GM12878 (cell line): ENCODE results near the gene IQCC. TPM values are rescaled to one million over a fixed set of nuclear protein-coding genes. Genes with fewer than 3 reads are reported as not detected.

Experiments used
- ATAC-seq: fragments of 200-7000 bp; cut with Tn5 transposase; 3 replicates; pipeline ENCODE4 v1.9.1; 2020; ENCODE audit warnings: mild to moderate bottlenecking, moderate library complexity
- BruUV-seq: library from RNA; stranded (reverse); fragments of 400-500 nt; replicated peaks from 2 replicates; lab custom pipeline; 2021; lab: Mats Ljungman, UMichigan
- CTCF ChIA-PET: fragments of 300-600 bp; sonication (Branson Sonifier 250); formaldehyde crosslinking; extraction: SDS; loops from one replicate; lab custom pipeline; 2021; ENCODE audit warnings: inconsistent platforms; lab: Yijun Ruan, JAX
- POLR2A ChIA-PET: fragments of 350-600 bp; formaldehyde crosslinking; extraction: SDS; loops from one replicate; lab custom pipeline; 2021; ENCODE audit warnings: inconsistent platforms; lab: Charles Lee
- RAD21 ChIA-PET: fragments of 300-600 bp; sonication (Branson Sonifier 250); formaldehyde crosslinking; loops from one replicate; lab custom pipeline; 2023; ENCODE audit warnings: antibody characterized with exemption; ENCODE audit not compliant: unreplicated experiment; lab: Charles Lee
- SMC1A ChIA-PET: fragments of 300-600 bp; sonication (Branson Sonifier 250); formaldehyde crosslinking; loops from one replicate; lab custom pipeline; 2023; ENCODE audit not compliant: unreplicated experiment, uncharacterized antibody; lab: Charles Lee
- DNase-seq: peaks from one replicate; pipeline ENCODE4 v3.0.0-alpha.2; 2011; ENCODE audit warnings: low read depth, low spot score
- FAIRE-seq: peaks from 3 replicates; lab custom pipeline; 2011; peaks lifted over from hg19 to GRCh38; lab: Jason Lieb, UNC
- H2AFZ ChIP-seq: 2 replicates; pipeline ENCODE4 v1.6.0; 2011; ENCODE audit warnings: low read depth, low read length, control low read depth; ENCODE audit not compliant: control insufficient read depth
- H3K27ac ChIP-seq: 2 replicates; pipeline ENCODE4 v1.5.1; 2011; ENCODE audit warnings: control low read depth; ENCODE audit not compliant: control insufficient read depth, insufficient read depth
- H3K27me3 ChIP-seq, 2 experiments: replicated peaks in 1 of 2; 2 replicates each; pipeline versions ENCODE4 v1.6.0 to v1.6.1; 2011; ENCODE audit warnings: low read length in 1 of 2; ENCODE audit not compliant: control insufficient read depth in 2 of 2, insufficient read depth in 2 of 2
- H3K36me3 ChIP-seq, 2 experiments: 2 replicates each; pipeline ENCODE4 v1.5.1; 2011; ENCODE audit warnings: low read length in 1 of 2; ENCODE audit not compliant: control insufficient read depth in 2 of 2, insufficient read depth in 2 of 2
- H3K4me1 ChIP-seq: 2 replicates; pipeline ENCODE4 v1.6.1; 2011; ENCODE audit warnings: mild to moderate bottlenecking, low read length, moderate library complexity, mixed read lengths; ENCODE audit not compliant: control insufficient read depth, insufficient read depth
- H3K4me2 ChIP-seq: 2 replicates; pipeline ENCODE4 v1.6.0; 2011; ENCODE audit warnings: control low read depth; ENCODE audit not compliant: control insufficient read depth, insufficient read depth
- H3K4me3 ChIP-seq: fragments of 200-600 bp; sonication (generic); 2 replicates; pipeline ENCODE4 v1.5.1; 2016
- H3K79me2 ChIP-seq: 2 replicates; pipeline ENCODE4 v1.6.0; 2011; ENCODE audit warnings: low read length; ENCODE audit not compliant: control insufficient read depth, insufficient read depth
- H3K9ac ChIP-seq: 2 replicates; pipeline ENCODE4 v1.8.0; 2011; ENCODE audit warnings: low read length, control low read depth, mixed read lengths; ENCODE audit not compliant: control insufficient read depth, insufficient read depth
- H3K9me3 ChIP-seq: replicated peaks from 3 replicates; pipeline ENCODE4 v1.5.1; 2011; ENCODE audit warnings: mild to moderate bottlenecking, low read length; ENCODE audit not compliant: control insufficient read depth, insufficient read depth
- H4K20me1 ChIP-seq: 2 replicates; pipeline ENCODE4 v1.6.0; 2011; ENCODE audit not compliant: control insufficient read depth, insufficient read depth
- CBX3 ChIP-seq: fragments of 200-600 bp; sonication (generic); IDR thresholded peaks from 2 replicates; pipeline ENCODE4 v1.6.1; 2016; ENCODE audit warnings: low read depth, borderline replicate concordance
- EGR1 ChIP-seq, 2 experiments: IDR thresholded peaks; 1 replicate in 1 of 2; 2 replicates in 1 of 2; pipeline ENCODE4 v1.6.1; 2011 to 2012; ENCODE audit warnings: low read depth in 2 of 2, low read length in 2 of 2, borderline replicate concordance in 1 of 2, mild to moderate bottlenecking in 1 of 2, moderate library complexity in 1 of 2
- ELK1 ChIP-seq: IDR thresholded peaks from 2 replicates; pipeline ENCODE4 v1.6.1; 2012; ENCODE audit warnings: low read depth, low read length, improper control_type of control experiment
- EP300 ChIP-seq, 2 experiments: fragments of 150-350 bp in 1 of 2; IDR thresholded peaks; 2 replicates each; pipeline ENCODE4 v1.6.1; 2011 to 2012; ENCODE audit warnings: low read depth in 2 of 2, low read length in 2 of 2, borderline replicate concordance in 1 of 2, improper control_type of control experiment in 1 of 2, inconsistent platforms in 1 of 2; ENCODE audit not compliant: control insufficient read depth in 1 of 2
- IKZF1 ChIP-seq: fragments of 450-650 bp; conservative IDR thresholded peaks from 2 replicates; pipeline ENCODE4 v1.6.1; 2017; ENCODE audit warnings: antibody characterized with exemption, mild to moderate bottlenecking
- PAX5 ChIP-seq: IDR thresholded peaks from 2 replicates; pipeline ENCODE4 v1.6.1; 2011; ENCODE audit warnings: low read depth, low read length, borderline replicate concordance
- RAD21 ChIP-seq: IDR thresholded peaks from 2 replicates; pipeline ENCODE4 v1.6.1; 2011; ENCODE audit warnings: mild to moderate bottlenecking, low read depth, low read length, moderate library complexity; ENCODE audit not compliant: insufficient read depth
- RBBP5 ChIP-seq: fragments of 200-600 bp; sonication (generic); conservative IDR thresholded peaks from 2 replicates; pipeline ENCODE4 v1.6.1; 2016
- SKIL ChIP-seq: fragments of 450-650 bp; IDR thresholded peaks from 2 replicates; pipeline ENCODE4 v1.6.1; 2017; ENCODE audit warnings: mild to moderate bottlenecking, low read depth, inconsistent platforms; ENCODE audit not compliant: poor library complexity, severe bottlenecking
- USF2 ChIP-seq: IDR thresholded peaks from 2 replicates; pipeline ENCODE4 v1.6.1; 2011; ENCODE audit warnings: low read depth, low read length, improper control_type of control experiment, borderline replicate concordance
- ZBTB11 ChIP-seq: fragments of 450-650 bp; formaldehyde crosslinking; IDR thresholded peaks from 2 replicates; pipeline ENCODE4 v1.5.0; 2022; ENCODE audit warnings: mild to moderate bottlenecking, missing genetic modification characterization
- WGBS: methylation state at CpG from one replicate; pipeline ENCODE4 v1.1.6; 2016; ENCODE audit warnings: low lambda C conversion rate; ENCODE audit not compliant: insufficient replicate concordance, insufficient coverage; ENCODE audit errors: missing lambda C conversion rate; 5-methylcytosine and 5-hydroxymethylcytosine counted together
- in situ Hi-C: fragments of 300-500 bp; cut with MboI; formaldehyde crosslinking; loops from 9 replicates; pipeline ENCODE4 v1.14.3; 2018; ENCODE audit warnings: mixed read lengths
- intact Hi-C: fragments of 100-400 bp; cut with micrococcal nuclease; formaldehyde crosslinking; loops from one replicate; pipeline ENCODE4 v1.14.2; 2022; ENCODE audit not compliant: unreplicated experiment
- polyA plus RNA-seq, 11 experiments: library from polyadenylated mRNA; depleted of rRNA in 4 of 11; unstranded in 6 of 11; stranded (reverse) in 5 of 11; fragments of >200 nt; fragmentation: Nextera tagmentation in 4 of 11; fragmentation: Illumina TruSeq in 1 of 11; extraction: Ambion mirVana in 4 of 11; extraction: Trizol in 1 of 11; gene quantifications; 1 replicate in 1 of 11; 2 replicates in 10 of 11; pipeline versions ENCODE4 v1.2.1 to v1.2.3, GENCODE V29; 2011 to 2016; ENCODE audit warnings: inconsistent platforms in 2 of 11, missing spikeins in 2 of 11, low read depth in 1 of 11
- total RNA-seq, 4 experiments: library from RNA; depleted of rRNA in 3 of 4; stranded (reverse); fragments of >200 nt in 3 of 4; fragmentation: Illumina TruSeq in 1 of 4; extraction: Trizol in 1 of 4; gene quantifications; 2 replicates each; pipeline versions ENCODE4 v1.2.1 to v1.2.3, GENCODE V29; 2013 to 2021

Gene IQCC
- total and polyA plus RNA-seq, 10 of the 15 experiments (the other 5 are each of a cell fraction or from before 2014, with no cell fraction given), result 2.1 to 6.8 (median 4.9) TPM

- H3K27me3 ChIP-seq, result no peaks in the 10 kb centered on the region
- ChIA-PET SMC1A (interaction anchor here (0.5 to 14.4 kb wide), 19 partner anchors 7 to 403 kb away, joined by 3 to 124 read pairs (median 4); partner anchors contain the start of genes BSDC1, IQCC and RBBP4), RAD21 (interaction anchor here (0.6 to 4.7 kb wide), 20 partner anchors 9 to 185 kb away, joined by 3 to 45 read pairs (median 3); partner anchors contain the start of genes EIF3I, HDAC1, MARCKSL1 and TMEM234), CTCF (interaction anchor here (0.6 to 9.6 kb wide), 40 partner anchors 9 to 275 kb away, joined by 3 to 123 read pairs (median 6); partner anchors contain the start of genes BSDC1, CCDC28B, EIF3I and HDAC1), POLR2A (interaction anchor here (0.6 to 3.5 kb wide), 12 partner anchors 10 to 89 kb away, joined by 3 to 21 read pairs (median 4); partner anchors contain the start of genes CCDC28B, HDAC1 and TXLNA)
- peak; percentile 69 for ATAC-seq
- H3K79me2 ChIP-seq, result peaks cover 26% of the 10 kb centered on the region
- H3K4me1 ChIP-seq, result peaks cover 52% of the 10 kb centered on the region
- H3K4me2 ChIP-seq, result peak overlapping the region; percentile 32
- no peaks in the 10 kb centered on the region for H3K9me3 ChIP-seq
- peak overlapping the region; percentile 78 for H2AFZ ChIP-seq
- WGBS, result 4% methylated on average over 29 of the region's 31 CpGs
- in situ Hi-C loops (no loop called here), intact Hi-C loops (no loop called here)
- H3K4me3 ChIP-seq, result peak overlapping the region; percentile 10; the same call in 1 of the 2 replicates
- BruUV-seq, result no TSS peak
- peak overlapping the region; percentile 89 for H3K27ac ChIP-seq
- no peak overlapping the region for H3K9ac ChIP-seq
- no peak for FAIRE-seq
- H3K36me3 ChIP-seq, result no peaks in the 10 kb centered on the region
- no peak for DNase-seq
- no peaks in the 10 kb centered on the region for H4K20me1 ChIP-seq
- TF ChIP-seq ELK1 (no peak), RAD21 (peak; percentile 64), IKZF1 (peak; percentile 62), EGR1 (IDR thresholded peaks at IDR 0.05; ENCODE audit: borderline replicate concordance in 1 of 2, low read depth in 2 of 2, low read length in 2 of 2) (no peak), ZBTB11 (CRISPR knock-in tag) (no peak), CBX3 (no peak), SKIL (no peak), RBBP5 (no peak), PAX5 (peak; percentile 24; the same call in 1 of the 2 replicates), EP300 (IDR thresholded peaks at IDR 0.05; ENCODE audit: borderline replicate concordance in 1 of 2, control insufficient read depth in 1 of 2, low read depth in 2 of 2, low read length in 2 of 2) (no peak), USF2 (no peak)
Observed at GRCh38 chr1:32247983-32248889, 42.8 kb downstream of the IQCC start.
